Measurements from ENCODE around the gene PTPDC1.
"Not testable (repeated sequence)": the region's sequence is repeated elsewhere in the genome, so short reads cannot be mapped to it uniquely, and the experiment has no call there.

PTPDC1 gene

GRCh38 chr9:94081864-94082463 lies 2.3 kb upstream of the PTPDC1 start:
- Mint-ChIP-seq H3K4me3 (no peak overlapping the region), H3K27ac (no peak overlapping the region), H3K4me1 (no peaks in the 10 kb centered on the region), H3K27me3 (no peaks in the 10 kb centered on the region), H3K36me3 (peaks cover 43% of the 10 kb centered on the region), H3K9me3 (no peaks in the 10 kb centered on the region)
- no peak for ATAC-seq

- Mint-ChIP-seq H3K27ac (no peak overlapping the region), H3K36me3 (peaks cover 43% of the 10 kb centered on the region), H3K4me3 (no peak overlapping the region), H3K9me3 (no peaks in the 10 kb centered on the region), H3K27me3 (no peaks in the 10 kb centered on the region), H3K4me1 (no peaks in the 10 kb centered on the region)
- ATAC-seq, result no peak
These were observed 1.7 kb upstream of the PTPDC1 start for GRCh38 chr9:94082553-94082952.

- Mint-ChIP-seq H3K27me3 (no peaks in the 10 kb centered on the region), H3K4me3 (no peak overlapping the region), H3K9me3 (no peaks in the 10 kb centered on the region), H3K4me1 (no peaks in the 10 kb centered on the region), H3K27ac (no peak overlapping the region), H3K36me3 (peaks cover 39% of the 10 kb centered on the region)
- no peak for ATAC-seq
These were observed 1.3 kb upstream of the PTPDC1 start for GRCh38 chr9:94082956-94083355.

- no peak overlapping the region for H3K4me3 Mint-ChIP-seq
- no peaks in the 10 kb centered on the region for H3K4me1 Mint-ChIP-seq
- no peak overlapping the region for H3K27ac Mint-ChIP-seq
- no peaks in the 10 kb centered on the region for H3K27me3 Mint-ChIP-seq
- peaks cover 35% of the 10 kb centered on the region for H3K36me3 Mint-ChIP-seq
- H3K9me3 Mint-ChIP-seq, result no peaks in the 10 kb centered on the region
- ATAC-seq, result no peak
These were observed 880 bp upstream of the PTPDC1 start for GRCh38 chr9:94083384-94083783.

- ATAC-seq, result no peak
- no peaks in the 10 kb centered on the region for H3K27me3 Mint-ChIP-seq
- H3K9me3 Mint-ChIP-seq, result no peaks in the 10 kb centered on the region
- no peaks in the 10 kb centered on the region for H3K4me1 Mint-ChIP-seq
- no peak overlapping the region for H3K27ac Mint-ChIP-seq
- no peak overlapping the region for H3K4me3 Mint-ChIP-seq
- H3K36me3 Mint-ChIP-seq, result peaks cover 20% of the 10 kb centered on the region
These were observed 887 bp downstream of the PTPDC1 start for GRCh38 chr9:94085062-94085639.

GRCh38 chr9:94086486-94087345 lies 2.5 kb downstream of the PTPDC1 start:
- ATAC-seq, result no peak
- H3K4me3 Mint-ChIP-seq, result no peak overlapping the region
- no peak overlapping the region for H3K27ac Mint-ChIP-seq
- no peaks in the 10 kb centered on the region for H3K27me3 Mint-ChIP-seq
- H3K4me1 Mint-ChIP-seq, result no peaks in the 10 kb centered on the region
- peaks cover 10% of the 10 kb centered on the region for H3K36me3 Mint-ChIP-seq
- no peaks in the 10 kb centered on the region for H3K9me3 Mint-ChIP-seq

GRCh38 chr9:94094219-94095145 lies 10.2 kb downstream of the PTPDC1 start:
- ATAC-seq, H3K27me3 Mint-ChIP-seq, H3K4me1 Mint-ChIP-seq, H3K27ac Mint-ChIP-seq, H3K9me3 Mint-ChIP-seq, H3K4me3 Mint-ChIP-seq: not testable (repeated sequence)
- peaks cover 18% of the 10 kb centered on the region for H3K36me3 Mint-ChIP-seq

GRCh38 chr9:94096819-94097577 lies 12.7 kb downstream of the PTPDC1 start:
- no peak for ATAC-seq
- H3K27me3 Mint-ChIP-seq, result no peaks in the 10 kb centered on the region

GRCh38 chr9:94097788-94098414 lies 13.6 kb downstream of the PTPDC1 start:
- Mint-ChIP-seq H3K9me3 (no peaks in the 10 kb centered on the region), H3K4me3 (no peak overlapping the region), H3K4me1 (no peaks in the 10 kb centered on the region), H3K27me3 (no peaks in the 10 kb centered on the region), H3K27ac (no peak overlapping the region), H3K36me3 (peaks cover 18% of the 10 kb centered on the region)
- no peak for ATAC-seq

More at GRCh38 chr9:94096819-94097577, 12.7 kb downstream of the PTPDC1 start:
- Mint-ChIP-seq H3K4me1 (no peaks in the 10 kb centered on the region), H3K9me3 (no peaks in the 10 kb centered on the region), H3K27ac (no peak overlapping the region), H3K36me3 (peaks cover 18% of the 10 kb centered on the region), H3K4me3 (no peak overlapping the region)

- no peaks in the 10 kb centered on the region for H3K9me3 Mint-ChIP-seq
- no peak for ATAC-seq
- no peaks in the 10 kb centered on the region for H3K27me3 Mint-ChIP-seq
- H3K27ac Mint-ChIP-seq, result no peak overlapping the region
- no peak overlapping the region for H3K4me3 Mint-ChIP-seq
- H3K4me1 Mint-ChIP-seq, result no peaks in the 10 kb centered on the region
- H3K36me3 Mint-ChIP-seq, result peaks cover 14% of the 10 kb centered on the region
These were observed 16.1 kb downstream of the PTPDC1 start for GRCh38 chr9:94100152-94100879.

- peaks cover 6% of the 10 kb centered on the region for H3K36me3 Mint-ChIP-seq
- H3K27ac Mint-ChIP-seq, result no peak overlapping the region
- no peaks in the 10 kb centered on the region for H3K27me3 Mint-ChIP-seq
- H3K9me3 Mint-ChIP-seq, result no peaks in the 10 kb centered on the region
- ATAC-seq, result no peak
- H3K4me1 Mint-ChIP-seq, result no peaks in the 10 kb centered on the region
- no peak overlapping the region for H3K4me3 Mint-ChIP-seq
These were observed 17.0 kb downstream of the PTPDC1 start for GRCh38 chr9:94101162-94101853.

GRCh38 chr9:94108584-94108983 lies 24.3 kb downstream of the PTPDC1 start:
- Mint-ChIP-seq H3K4me1 (no peaks in the 10 kb centered on the region), H3K27me3 (no peaks in the 10 kb centered on the region)

GRCh38 chr9:94110821-94111252 lies 26.6 kb downstream of the PTPDC1 start:
- Mint-ChIP-seq H3K27ac (no peak overlapping the region), H3K4me3 (no peak overlapping the region), H3K36me3 (no peaks in the 10 kb centered on the region), H3K9me3 (no peaks in the 10 kb centered on the region), H3K27me3 (no peaks in the 10 kb centered on the region), H3K4me1 (no peaks in the 10 kb centered on the region)
- ATAC-seq, result no peak

More at GRCh38 chr9:94108584-94108983, 24.3 kb downstream of the PTPDC1 start:
- H3K4me3 Mint-ChIP-seq, result no peak overlapping the region
- ATAC-seq, result no peak
- H3K27ac Mint-ChIP-seq, result no peak overlapping the region
- H3K36me3 Mint-ChIP-seq, result no peaks in the 10 kb centered on the region
- H3K9me3 Mint-ChIP-seq, result no peaks in the 10 kb centered on the region

Data from stimulated activated memory B cell treated with anti-CD40 and anti-IgM and Interleukin-4, amounts not matched to agents 10 μg/mL and 1 μg/mL and 100 μg/mL, for 72 hours (primary cell).